HS-5 (cell line): ENCODE measurements around the gene MLLT10.
"Not testable (repeated sequence)": the region's sequence is repeated elsewhere in the genome, so short reads cannot be mapped to it uniquely, and the experiment has no call there.

Source experiments
- DNase-seq: peaks from one replicate; pipeline ENCODE4 v3.0.0-alpha.2; 2012; ENCODE audit warnings: low read depth

Gene MLLT10

GRCh38 chr10:21528236-21529031 is 5.6 kb upstream of the MLLT10 start:
- no peak for DNase-seq

- DNase-seq = no peak
Observed at GRCh38 chr10:21529032-21529910, 4.8 kb upstream of the MLLT10 start.

GRCh38 chr10:21530168-21530567 is 3.9 kb upstream of the MLLT10 start:
- DNase-seq = no peak

DNA sequence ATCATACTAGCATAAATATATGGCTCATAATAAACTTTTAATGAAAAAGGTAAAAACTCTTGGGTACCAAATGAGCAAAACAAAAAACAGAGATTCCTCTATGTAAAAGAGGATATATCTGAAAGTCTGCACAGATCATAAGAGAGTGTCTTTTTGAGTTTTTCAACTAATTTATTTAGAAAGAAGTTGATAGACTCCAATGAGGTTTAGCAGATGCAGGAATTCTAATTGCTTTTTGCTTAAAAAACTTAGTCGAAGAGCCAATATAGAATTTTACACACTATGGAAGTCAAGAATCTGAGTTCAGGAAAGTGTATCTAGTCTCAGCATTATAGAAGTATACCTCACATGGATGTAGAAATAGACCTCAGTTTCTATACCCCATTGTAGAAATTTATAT is 3.4 kb upstream of the MLLT10 start:
- DNase-seq = no peak

DNA sequence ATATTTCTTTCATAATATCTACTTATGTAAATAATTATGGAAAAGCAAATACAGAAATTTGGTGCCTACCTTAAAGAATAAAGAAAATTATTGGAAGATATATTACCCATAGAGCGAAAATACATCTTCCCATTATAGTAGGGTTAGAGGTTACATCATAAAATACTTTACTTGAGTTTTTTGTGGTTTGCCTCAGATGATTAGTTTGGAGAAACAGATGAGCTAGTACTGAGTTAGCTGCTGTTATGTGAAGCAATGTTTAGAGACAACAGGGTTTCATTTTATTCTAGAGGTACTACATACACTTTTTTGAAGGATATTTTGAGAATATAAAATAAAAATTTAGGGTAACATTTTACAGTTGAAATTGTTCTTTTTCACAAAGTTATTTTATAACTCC is 2.9 kb upstream of the MLLT10 start:
- no peak for DNase-seq

DNA sequence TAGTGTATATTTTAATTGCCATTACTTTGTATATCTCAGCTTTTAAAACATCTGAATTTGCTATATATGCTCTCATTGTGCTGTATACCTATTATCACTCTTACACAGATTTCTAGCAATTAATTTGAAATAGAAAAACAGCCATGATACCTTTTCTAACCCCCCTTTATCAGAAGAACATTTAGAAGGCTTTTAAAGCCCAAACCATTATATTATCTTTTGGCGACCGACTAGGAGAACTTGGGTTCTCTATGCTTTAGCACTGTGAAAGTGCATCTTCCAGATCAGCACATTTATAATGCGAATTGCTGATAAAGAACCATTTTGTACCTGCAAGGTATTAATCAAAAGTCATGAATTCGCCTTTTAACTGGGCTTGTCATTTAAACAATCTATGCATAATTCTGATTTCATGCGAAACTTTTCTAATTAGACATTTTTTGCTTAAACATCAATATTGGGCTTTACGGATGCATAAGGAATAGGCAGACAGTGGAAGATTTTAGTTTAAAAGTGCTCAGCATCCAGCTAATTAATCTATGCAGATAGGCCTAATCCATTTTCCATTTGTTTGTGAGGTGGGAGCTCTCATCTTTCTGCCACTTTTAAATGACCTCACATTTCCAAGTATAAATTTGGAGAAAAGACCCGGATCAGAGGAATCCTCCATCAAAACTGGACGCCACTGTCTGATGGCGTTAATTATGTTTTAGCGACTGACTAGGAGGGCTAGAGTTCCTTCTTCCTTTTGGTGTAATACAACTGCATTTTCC is 1.2 kb upstream of the MLLT10 start:
- no peak for DNase-seq

DNA sequence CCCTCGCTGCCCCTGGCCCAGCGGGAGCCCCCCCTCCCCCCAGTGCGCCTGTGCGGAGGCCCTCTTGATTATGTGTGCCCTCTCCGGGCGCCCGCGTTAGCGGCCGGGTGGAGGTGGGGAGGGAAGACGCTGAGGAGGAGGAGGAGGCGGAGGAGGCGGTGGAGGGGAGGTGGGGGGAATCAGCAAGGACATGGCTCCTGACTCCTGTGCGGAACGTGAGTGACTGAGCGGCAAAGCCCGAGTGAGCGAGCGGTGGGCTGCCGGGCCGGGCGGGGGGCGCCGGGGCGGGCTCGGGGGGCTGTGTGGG is 201 bp downstream of the MLLT10 start:
- DNase-seq = no peak

DNA sequence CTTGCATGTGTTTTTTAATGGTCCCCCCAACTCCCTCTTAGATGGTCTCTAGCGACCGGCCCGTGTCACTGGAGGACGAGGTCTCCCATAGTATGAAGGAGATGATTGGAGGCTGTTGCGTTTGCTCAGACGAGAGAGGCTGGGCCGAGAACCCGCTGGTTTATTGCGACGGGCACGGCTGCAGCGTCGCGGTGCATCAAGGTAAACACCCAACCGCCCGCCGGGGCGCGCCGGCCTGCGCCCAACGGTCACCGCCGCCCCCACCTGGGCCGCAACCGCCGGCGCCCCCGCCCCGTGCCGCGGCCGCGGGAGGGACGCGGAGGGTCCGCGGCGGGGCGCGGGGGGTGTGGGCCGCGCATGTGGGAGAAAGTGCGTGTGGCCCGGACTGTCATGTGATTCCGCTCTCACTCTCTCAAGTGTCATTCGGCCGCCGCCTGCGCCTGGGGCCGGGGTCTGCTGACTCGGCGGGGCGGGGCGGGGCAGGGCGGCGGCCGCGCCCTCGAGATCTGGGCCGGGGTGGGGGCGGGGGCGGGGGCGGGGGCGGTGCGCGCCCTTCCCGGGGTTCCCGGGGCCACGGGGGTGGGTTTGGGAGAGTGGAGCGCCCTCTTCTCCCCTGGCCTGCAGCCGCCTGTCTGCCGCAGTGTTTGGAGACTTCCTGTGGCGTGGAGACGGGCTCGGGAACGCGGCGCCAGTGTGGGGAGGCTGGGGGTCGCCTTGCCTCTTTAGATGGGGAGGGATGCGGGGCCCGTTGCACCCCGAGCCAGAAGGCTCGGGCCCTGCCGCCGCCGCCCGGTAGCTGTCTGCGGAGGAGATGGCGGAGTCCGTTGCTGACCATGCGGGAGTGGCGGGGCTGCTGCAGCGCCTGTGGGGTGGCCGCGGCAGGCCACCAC is 817 bp downstream of the MLLT10 start:
- DNase-seq = no peak

- no peak for DNase-seq
Observed at GRCh38 chr10:21535494-21535965, 1.5 kb downstream of the MLLT10 start.

- DNase-seq = not testable (repeated sequence)
Observed at GRCh38 chr10:21535976-21536375, 1.9 kb downstream of the MLLT10 start.

GRCh38 chr10:21536874-21537273 is 2.8 kb downstream of the MLLT10 start:
- DNase-seq = no peak

DNA sequence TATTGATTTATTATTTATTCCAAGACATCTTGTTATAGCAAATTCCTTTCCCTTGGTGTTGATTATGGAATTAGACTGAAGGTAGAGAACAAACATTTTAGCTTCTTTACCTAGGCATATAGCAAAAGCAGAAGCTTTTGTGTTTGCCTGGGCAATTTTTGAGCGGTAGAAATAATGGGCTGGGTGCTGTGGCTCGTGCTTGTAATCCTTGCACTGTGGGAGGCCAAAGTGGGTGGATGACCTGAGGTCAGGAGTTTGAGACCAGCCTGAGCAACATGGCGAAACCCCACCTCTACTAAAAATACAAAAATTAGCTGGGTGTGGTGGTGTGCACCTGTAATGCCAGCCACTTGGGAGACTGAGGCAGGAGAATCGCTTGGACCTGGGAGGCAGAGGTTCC is 6.7 kb downstream of the MLLT10 start:
- not testable (repeated sequence) for DNase-seq

DNA sequence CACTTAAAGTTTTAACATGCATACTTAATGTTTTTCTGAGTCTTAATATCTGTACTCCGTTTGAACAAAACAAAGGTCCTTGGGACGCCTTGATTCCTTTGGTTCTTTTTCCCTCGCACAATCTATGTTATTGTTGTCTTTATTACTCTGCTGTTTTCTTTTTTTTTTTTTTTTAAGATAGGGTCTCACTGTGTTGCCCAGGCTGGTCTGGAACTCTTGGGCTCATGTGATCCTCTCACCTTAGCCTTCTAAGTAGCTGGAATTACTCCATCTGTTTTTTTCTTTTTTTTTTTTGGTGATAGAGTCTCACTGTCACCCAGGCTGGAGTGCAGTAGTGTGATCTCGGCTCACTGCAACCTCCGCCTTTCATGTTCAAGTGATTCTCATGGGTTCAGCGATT is 13.2 kb downstream of the MLLT10 start:
- DNase-seq = no peak

GRCh38 chr10:21552638-21553037 is 18.6 kb downstream of the MLLT10 start:
- no peak for DNase-seq

DNA sequence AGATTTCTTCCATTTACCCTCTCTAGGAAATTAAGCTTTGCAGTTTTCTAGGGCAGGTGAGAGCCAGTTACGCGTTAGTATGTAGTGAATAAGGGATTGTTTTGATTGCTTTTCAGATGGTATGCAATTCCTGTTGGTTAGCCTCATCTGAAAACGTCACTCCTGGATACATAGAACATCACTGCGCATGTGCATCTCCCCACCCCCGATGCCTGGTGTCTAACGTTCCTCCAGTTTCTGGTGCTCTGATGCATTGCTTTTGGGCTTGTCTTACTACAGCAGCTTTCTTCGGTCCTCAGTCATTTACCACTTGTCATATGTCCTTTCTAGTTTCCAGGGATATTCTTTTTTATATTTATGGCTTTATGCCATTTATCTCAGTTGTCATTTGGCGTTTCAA is 22.5 kb downstream of the MLLT10 start:
- no peak for DNase-seq

DNA sequence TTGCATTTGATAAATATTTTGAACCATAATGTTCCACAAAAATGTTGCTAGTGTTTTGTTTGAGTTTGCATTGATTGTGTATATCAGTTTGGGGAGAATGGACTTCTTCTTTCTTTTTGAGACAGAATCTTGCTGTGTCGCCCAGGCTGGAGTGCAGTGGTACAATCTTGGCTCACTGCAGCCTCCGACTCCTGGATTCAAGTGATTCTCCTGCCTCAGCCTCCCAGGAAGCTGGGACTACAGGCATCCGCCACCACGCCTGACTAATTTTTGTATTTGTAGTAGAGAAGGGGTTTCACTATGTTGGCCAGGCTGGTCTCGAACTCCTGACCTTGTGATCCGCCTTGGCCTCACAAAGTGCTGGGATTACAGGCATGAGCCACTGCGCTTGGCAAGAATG is 25.0 kb downstream of the MLLT10 start:
- not testable (repeated sequence) for DNase-seq

DNA sequence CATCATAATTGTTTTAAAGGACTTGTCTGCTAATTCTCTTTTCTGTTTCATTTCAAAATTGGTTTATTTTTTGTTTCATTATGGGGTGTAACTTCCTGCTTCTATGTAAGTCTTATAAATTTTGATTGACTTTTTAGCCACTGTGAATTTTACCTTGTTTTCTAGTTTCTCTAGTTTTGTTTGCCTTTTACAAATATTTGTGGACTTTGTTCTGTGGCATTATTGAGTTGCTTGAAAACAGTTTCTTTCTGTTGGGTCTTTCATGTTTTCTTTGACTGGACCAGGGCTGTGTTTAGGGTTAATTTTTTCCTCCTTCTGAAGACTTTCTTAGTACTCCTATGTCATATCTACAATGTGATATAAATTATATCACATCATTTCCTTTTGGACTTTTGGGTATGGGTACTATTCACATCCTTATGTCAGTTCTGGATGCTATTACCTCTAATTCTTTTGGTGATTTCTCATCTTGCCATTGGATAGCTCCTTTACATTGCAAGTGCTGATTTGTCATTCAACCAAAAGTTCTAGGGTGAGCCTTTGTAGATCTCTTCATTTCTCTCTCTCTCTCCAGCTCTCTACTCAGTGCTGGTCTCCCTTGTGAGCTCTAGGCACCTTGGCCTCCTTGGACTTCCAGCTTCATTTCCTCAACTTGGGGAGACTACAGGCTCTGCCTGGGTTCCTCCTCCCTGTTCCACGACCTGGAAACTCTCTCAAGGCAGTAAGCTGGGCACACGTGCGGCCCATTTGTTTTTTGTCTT is 36.9 kb downstream of the MLLT10 start:
- DNase-seq = no peak

GRCh38 chr10:21572578-21572977 is 38.5 kb downstream of the MLLT10 start:
- DNase-seq = no peak

- not testable (repeated sequence) for DNase-seq
Observed at GRCh38 chr10:21574514-21574913, 40.5 kb downstream of the MLLT10 start.

DNA sequence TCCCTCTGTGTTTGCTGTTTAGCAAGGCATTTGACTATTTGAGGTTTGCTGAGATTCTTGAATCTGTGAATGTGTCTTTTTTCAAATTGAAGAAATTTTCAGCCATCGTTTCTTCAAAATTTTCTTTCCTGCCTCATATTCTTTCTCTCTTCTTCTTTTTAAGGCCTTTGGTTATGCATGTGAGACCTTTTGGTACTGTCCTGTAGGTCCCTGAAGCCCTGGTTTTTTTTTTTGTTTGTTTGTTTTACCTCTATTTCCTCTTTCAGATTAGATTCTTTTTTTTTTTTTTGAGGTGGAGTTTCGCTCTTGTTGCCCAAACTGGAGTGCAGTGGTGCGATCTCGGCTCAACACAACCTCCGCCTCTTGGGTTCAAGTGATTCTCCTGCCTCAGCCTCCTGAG is 45.3 kb downstream of the MLLT10 start:
- no peak for DNase-seq

DNA sequence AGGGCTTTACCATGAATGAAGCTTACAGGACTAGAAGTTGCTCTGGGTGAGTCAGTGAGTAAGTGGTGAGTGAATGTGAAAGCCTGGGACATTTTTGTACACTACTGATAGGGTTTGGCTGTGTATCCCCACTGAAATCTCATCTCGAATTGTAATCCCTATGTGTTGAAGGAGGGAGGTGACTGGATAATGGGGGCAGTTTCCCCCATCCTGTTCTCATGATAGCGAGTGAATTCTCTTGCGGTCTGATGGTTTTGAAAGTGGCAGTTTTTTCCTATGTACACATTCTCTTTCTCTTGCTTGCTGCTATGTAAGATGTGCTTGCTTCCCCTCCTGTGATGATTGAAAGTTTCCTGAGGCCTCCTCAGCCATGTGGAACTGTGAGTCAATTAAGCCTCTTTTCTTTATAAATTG is 47.4 kb downstream of the MLLT10 start:
- not testable (repeated sequence) for DNase-seq
